Myocyte (in vitro differentiated cells): ENCODE results near the gene PVR. TPM values are rescaled to one million over a fixed set of nuclear protein-coding genes. Genes with fewer than 3 reads are reported as not detected.
"Not testable (repeated sequence)": the region's sequence is repeated elsewhere in the genome, so short reads cannot be mapped to it uniquely, and the experiment has no call there.

Experiments
- DNase-seq: peaks from one replicate; pipeline ENCODE4 v3.0.0-alpha.2; 2012; ENCODE audit warnings: low read depth
- polyA plus RNA-seq: library from polyadenylated mRNA; unstranded; fragments of >200 nt; gene quantifications from one replicate; pipeline ENCODE4 v1.2.1, GENCODE V29; 2012; ENCODE audit warnings: missing spikeins
- total RNA-seq: library from RNA; depleted of rRNA; stranded (reverse); fragments of >200 nt; gene quantifications from 2 replicates; pipeline ENCODE4 v1.2.3, GENCODE V29; 2014

The PVR gene
- 327 and 450 TPM in 2 replicates for total RNA-seq
- polyA plus RNA-seq = 70.3 TPM

- DNase-seq = peak; percentile 86
These were observed at the start of gene PVR for GRCh38 chr19:44643605-44644401. Gene PVR (plus strand): TSS chr19:44643910. CDS start chr19:44644097, 187 bp downstream.

GRCh38 chr19:44596428-44597130, 47.1 kb upstream of the PVR start:
- DNase-seq = no peak

GRCh38 chr19:44597131-44597491, 46.6 kb upstream of the PVR start:
- no peak for DNase-seq

- DNase-seq = no peak
These were observed 45.4 kb upstream of the PVR start for GRCh38 chr19:44598355-44598754.

- no peak for DNase-seq
These were observed 44.8 kb upstream of the PVR start for GRCh38 chr19:44598880-44599279.

- no peak for DNase-seq
These were observed 43.2 kb upstream of the PVR start for GRCh38 chr19:44600466-44600865.

- DNase-seq = no peak
These were observed 41.6 kb upstream of the PVR start for GRCh38 chr19:44602081-44602480.

GRCh38 chr19:44603201-44603945, 40.3 kb upstream of the PVR start:
- DNase-seq = no peak

GRCh38 chr19:44604241-44604640, 39.5 kb upstream of the PVR start:
- no peak for DNase-seq

GRCh38 chr19:44605547-44605946, 38.2 kb upstream of the PVR start:
- DNase-seq = no peak

GRCh38 chr19:44607049-44607448, 36.7 kb upstream of the PVR start:
- DNase-seq = no peak

- no peak for DNase-seq
These were observed 35.8 kb upstream of the PVR start for GRCh38 chr19:44607917-44608316.

GRCh38 chr19:44608391-44608821, 35.3 kb upstream of the PVR start:
- DNase-seq = no peak

- DNase-seq = no peak
These were observed 34.5 kb upstream of the PVR start for GRCh38 chr19:44609219-44609618.

- DNase-seq = not testable (repeated sequence)
These were observed 33.2 kb upstream of the PVR start for GRCh38 chr19:44610497-44610896.

- no peak for DNase-seq
These were observed 31.9 kb upstream of the PVR start for GRCh38 chr19:44611812-44612295.

GRCh38 chr19:44613295-44614178, 30.2 kb upstream of the PVR start, which contains the start of gene IGSF23:
Gene IGSF23 (plus strand): TSS chr19:44613563. CDS start chr19:44613646, 83 bp downstream.
- DNase-seq = no peak

- no peak for DNase-seq
These were observed 29.4 kb upstream of the PVR start for GRCh38 chr19:44614313-44614712.

- no peak for DNase-seq
These were observed 27.9 kb upstream of the PVR start for GRCh38 chr19:44615863-44616247.

- DNase-seq = no peak
These were observed 26.4 kb upstream of the PVR start for GRCh38 chr19:44617110-44617880.
